Omental fat pad (tissue), 4 donors: Measurements from ENCODE around the gene CHCHD3. TPM values are rescaled to one million over a fixed set of nuclear protein-coding genes. Genes with fewer than 3 reads are reported as not detected.

Experiments
- ATAC-seq: fragments of 150-250 bp; one replicate; pipeline ENCODE4 v1.9.1; 2016; ENCODE audit warnings: mild to moderate bottlenecking, moderate library complexity; ENCODE audit not compliant: low FRiP score
- DNase-seq: peaks from one replicate; pipeline ENCODE4 v3.0.0-alpha.2; 2019; ENCODE audit warnings: low spot score
- CTCF ChIP-seq, 3 donors: fragments of 450-650 bp; IDR thresholded peaks; one replicate each; pipeline ENCODE4 v1.5.1; 2016 to 2017; ENCODE audit warnings: antibody characterized with exemption in 3 of 3, mild to moderate bottlenecking in 3 of 3, moderate library complexity in 2 of 3
- total RNA-seq, 4 donors: library from RNA; depleted of rRNA; stranded (reverse); fragments of >200 nt; gene quantifications; one replicate each; pipeline ENCODE4 v1.1.0, GENCODE V29; 2016

CHCHD3 gene
- total RNA-seq, 4 donors from 2014 or later, result 53.0 to 63.1 (median 56.5) TPM

GRCh38 chr7:132858251-132858650 is 223.6 kb downstream of the CHCHD3 start:
- ATAC-seq (no peak), DNase-seq (no peak)
- no peak for TF ChIP-seq CTCF (IDR thresholded peaks at IDR 0.05)

- no peak for ATAC-seq
These were observed 224.2 kb downstream of the CHCHD3 start for GRCh38 chr7:132857703-132858102.

GRCh38 chr7:132857031-132857430 is 224.9 kb downstream of the CHCHD3 start:
- DNase-seq, result no peak
- no peak for ATAC-seq
- no peak for TF ChIP-seq CTCF (IDR thresholded peaks at IDR 0.05)

More at GRCh38 chr7:132857703-132858102, 224.2 kb downstream of the CHCHD3 start:
- no peak for TF ChIP-seq CTCF (IDR thresholded peaks at IDR 0.05)
- no peak for DNase-seq

GRCh38 chr7:132856416-132856815 is 225.5 kb downstream of the CHCHD3 start:
- DNase-seq (no peak), ATAC-seq (no peak)
- no peak for TF ChIP-seq CTCF (IDR thresholded peaks at IDR 0.05)

- DNase-seq (no peak), ATAC-seq (no peak)
- TF ChIP-seq CTCF (IDR thresholded peaks at IDR 0.05), result no peak
These were observed 226.0 kb downstream of the CHCHD3 start for GRCh38 chr7:132855901-132856300.

- no peak for ATAC-seq
- no peak for TF ChIP-seq CTCF (IDR thresholded peaks at IDR 0.05)
- DNase-seq, result no peak
These were observed 227.7 kb downstream of the CHCHD3 start for GRCh38 chr7:132854238-132854637.

GRCh38 chr7:132847376-132847775 is 234.5 kb downstream of the CHCHD3 start:
- TF ChIP-seq CTCF (IDR thresholded peaks at IDR 0.05), result no peak
- ATAC-seq (no peak), DNase-seq (no peak)
